Measurements from ENCODE around the gene MYB. TPM values are rescaled to one million over a fixed set of nuclear protein-coding genes. Genes with fewer than 3 reads are reported as not detected.

The MYB gene
- total RNA-seq, 3 donors from 2014 or later: 1.1 to 61.9 (median 37.0) TPM

DNA sequence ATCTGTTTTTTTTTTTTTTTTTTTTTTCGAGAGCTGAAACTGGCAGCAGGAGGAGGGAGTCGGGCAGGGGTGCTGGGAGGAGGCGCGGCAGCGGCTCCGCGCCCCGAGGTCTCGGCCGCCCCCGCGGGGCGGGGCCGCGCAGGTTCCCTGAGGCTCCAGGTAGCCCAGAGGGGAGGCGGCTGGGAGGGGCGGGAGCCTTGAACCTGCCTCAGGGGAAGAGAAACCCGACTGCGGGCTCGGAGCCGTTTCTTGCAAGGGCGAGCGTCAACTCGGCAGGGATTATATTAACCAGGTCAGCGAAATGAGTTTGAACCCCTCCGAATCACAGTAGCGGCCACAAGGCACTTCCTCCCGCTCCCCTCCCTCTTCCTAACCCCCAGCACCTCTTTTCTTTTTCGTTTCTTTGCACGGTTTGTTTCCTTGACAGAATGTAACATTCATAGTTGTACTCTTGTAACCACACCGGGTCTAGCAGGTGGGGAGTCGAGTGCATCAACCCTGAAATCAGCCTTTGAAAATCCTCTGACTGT lies 2.0 kb downstream of the MYB start:
- Histone ChIP-seq H3K36me3 (no peaks in the 10 kb centered on the region), H3K9me3 (no peaks in the 10 kb centered on the region), H3K4me3 (peak overlapping the region; percentile 53 to 82 (median 64)), H3K4me1 (no peaks in the 10 kb centered on the region), H3K27me3 (peaks cover 0 to 39% of the 10 kb centered on the region in 2 donors), H3K27ac (no peak overlapping the region)
- no peak for DNase-seq (ENCODE audit: low spot score in 2 of 2)
- TF ChIP-seq POLR2AphosphoS5 (IDR thresholded peaks at IDR 0.05) (no peak), POLR2A (IDR thresholded peaks at IDR 0.05) (no peak)
- TF ChIP-seq, protein P1, sequence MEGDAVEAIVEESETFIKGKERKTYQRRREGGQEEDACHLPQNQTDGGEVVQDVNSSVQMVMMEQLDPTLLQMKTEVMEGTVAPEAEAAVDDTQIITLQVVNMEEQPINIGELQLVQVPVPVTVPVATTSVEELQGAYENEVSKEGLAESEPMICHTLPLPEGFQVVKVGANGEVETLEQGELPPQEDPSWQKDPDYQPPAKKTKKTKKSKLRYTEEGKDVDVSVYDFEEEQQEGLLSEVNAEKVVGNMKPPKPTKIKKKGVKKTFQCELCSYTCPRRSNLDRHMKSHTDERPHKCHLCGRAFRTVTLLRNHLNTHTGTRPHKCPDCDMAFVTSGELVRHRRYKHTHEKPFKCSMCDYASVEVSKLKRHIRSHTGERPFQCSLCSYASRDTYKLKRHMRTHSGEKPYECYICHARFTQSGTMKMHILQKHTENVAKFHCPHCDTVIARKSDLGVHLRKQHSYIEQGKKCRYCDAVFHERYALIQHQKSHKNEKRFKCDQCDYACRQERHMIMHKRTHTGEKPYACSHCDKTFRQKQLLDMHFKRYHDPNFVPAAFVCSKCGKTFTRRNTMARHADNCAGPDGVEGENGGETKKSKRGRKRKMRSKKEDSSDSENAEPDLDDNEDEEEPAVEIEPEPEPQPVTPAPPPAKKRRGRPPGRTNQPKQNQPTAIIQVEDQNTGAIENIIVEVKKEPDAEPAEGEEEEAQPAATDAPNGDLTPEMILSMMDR (IDR thresholded peaks at IDR 0.05): no peak
- intact Hi-C loops (cut with DNase I; ENCODE audit: low total_unique reads): no loop called here

DNA sequence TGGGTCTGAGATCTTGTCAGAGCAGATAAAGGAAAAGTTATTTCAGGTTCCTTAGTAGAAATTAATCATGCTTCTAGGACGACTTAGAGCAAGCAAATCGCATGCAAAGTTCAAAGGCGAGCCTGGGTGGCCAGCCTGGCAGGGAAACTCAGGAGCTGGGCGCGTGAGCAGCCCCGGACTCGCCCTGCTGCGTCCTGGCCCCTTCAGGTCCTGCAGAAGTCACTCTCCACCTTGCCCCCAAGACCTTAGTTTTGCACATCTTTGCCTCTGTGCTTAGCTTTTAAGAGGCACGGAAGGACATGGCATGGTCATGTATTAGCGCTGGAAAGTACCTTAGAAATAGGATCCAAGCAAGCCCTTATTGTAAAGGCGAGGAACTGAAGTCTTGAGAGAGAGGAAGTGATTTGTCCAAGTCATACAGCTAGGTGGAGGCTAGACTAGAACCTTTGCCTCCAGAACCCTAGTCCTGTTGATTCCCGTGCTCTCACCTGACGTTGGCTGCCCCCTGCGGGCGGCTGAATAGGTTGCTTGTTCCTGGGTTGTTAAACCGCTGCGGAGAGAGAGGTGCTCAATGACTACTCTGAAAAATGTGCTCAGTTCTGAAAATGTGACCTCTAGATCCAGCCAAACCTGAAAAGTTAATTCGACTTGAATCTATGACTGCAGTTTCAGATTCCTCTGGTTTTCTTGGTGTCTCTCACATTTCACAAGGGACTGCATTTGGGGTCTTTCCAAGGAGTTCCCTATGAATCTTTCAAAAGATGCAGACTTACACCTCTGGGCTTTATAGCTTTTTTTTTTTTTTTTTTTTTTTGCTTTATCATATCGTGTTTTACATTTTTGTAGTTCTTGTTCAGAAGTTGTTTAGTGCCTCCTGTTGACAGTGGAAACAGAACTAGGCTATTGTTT lies 2.7 kb downstream of the MYB start:
- intact Hi-C loops (cut with DNase I; ENCODE audit: low total_unique reads): no loop called here
- TF ChIP-seq POLR2A (IDR thresholded peaks at IDR 0.05) (no peak), POLR2AphosphoS5 (IDR thresholded peaks at IDR 0.05) (no peak)
- TF ChIP-seq, protein P1 (IDR thresholded peaks at IDR 0.05): peak in 2 of 3 donors; percentile 34 to 48
- no peaks in the 10 kb centered on the region for H3K9me3 ChIP-seq
- H3K4me1 ChIP-seq: no peaks in the 10 kb centered on the region
- H3K27ac ChIP-seq: no peak overlapping the region
- peak in 1 of 2 donors; percentile 61 for DNase-seq (ENCODE audit: low spot score in 2 of 2)
- peak overlapping the region; percentile 53 to 82 (median 64) for H3K4me3 ChIP-seq
- peaks cover 0 to 39% of the 10 kb centered on the region in 2 donors for H3K27me3 ChIP-seq
- H3K36me3 ChIP-seq: no peaks in the 10 kb centered on the region

DNA sequence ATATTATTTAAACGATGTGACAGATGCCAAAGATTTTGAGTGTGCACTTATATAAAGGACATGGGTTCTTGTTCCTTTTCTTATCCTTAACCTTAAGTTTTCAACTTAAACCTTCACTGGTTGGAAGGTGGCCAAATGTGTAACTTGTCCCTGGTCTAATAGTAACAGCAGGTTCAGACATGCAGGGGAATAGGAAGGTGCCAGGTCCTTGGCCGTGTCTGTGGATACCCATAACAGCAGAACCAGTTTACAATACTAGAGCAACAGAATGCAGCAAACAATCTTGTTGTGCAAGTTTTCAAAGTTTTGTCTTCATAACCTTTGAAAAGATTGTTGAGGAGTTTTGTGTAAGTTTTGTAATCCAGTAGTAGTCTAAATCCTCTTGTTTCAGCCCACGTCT lies 4.4 kb downstream of the MYB start:
- Histone ChIP-seq H3K27ac (no peak overlapping the region), H3K36me3 (no peaks in the 10 kb centered on the region), H3K4me1 (no peaks in the 10 kb centered on the region), H3K9me3 (no peaks in the 10 kb centered on the region), H3K4me3 (no peak overlapping the region), H3K27me3 (peaks cover 0 to 39% of the 10 kb centered on the region in 2 donors)
- DNase-seq (ENCODE audit: low spot score in 2 of 2): no peak
- TF ChIP-seq POLR2A (IDR thresholded peaks at IDR 0.05) (no peak), POLR2AphosphoS5 (IDR thresholded peaks at IDR 0.05) (no peak)
- TF ChIP-seq, protein P1 (IDR thresholded peaks at IDR 0.05): no peak
- intact Hi-C loops (cut with DNase I; ENCODE audit: low total_unique reads): no loop called here

DNA sequence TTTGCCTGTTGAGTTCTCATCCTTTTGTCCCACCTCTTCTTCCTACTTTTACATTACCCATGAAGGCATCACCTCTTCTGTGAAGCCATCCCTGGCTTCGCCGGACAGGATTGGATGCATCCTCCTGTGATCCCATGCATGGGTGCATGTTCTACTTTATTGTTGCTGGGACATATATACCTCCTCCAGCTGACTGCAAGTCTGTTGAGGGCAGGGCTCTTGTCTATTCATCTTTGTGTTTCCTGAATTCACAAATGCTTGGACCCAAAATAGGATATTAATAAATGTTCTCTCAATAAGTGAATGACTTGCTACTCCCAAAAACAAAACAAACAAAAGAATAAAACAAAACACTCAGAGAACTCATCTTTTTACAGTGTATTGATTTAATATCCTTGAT lies 5.1 kb downstream of the MYB start:
- no peak for DNase-seq (ENCODE audit: low spot score in 2 of 2)
- TF ChIP-seq POLR2AphosphoS5 (IDR thresholded peaks at IDR 0.05) (no peak), POLR2A (IDR thresholded peaks at IDR 0.05) (no peak)
- TF ChIP-seq, protein P1 (IDR thresholded peaks at IDR 0.05): no peak
- intact Hi-C loops (cut with DNase I; ENCODE audit: low total_unique reads): no loop called here
- Histone ChIP-seq H3K36me3 (no peaks in the 10 kb centered on the region), H3K4me1 (no peaks in the 10 kb centered on the region), H3K9me3 (no peaks in the 10 kb centered on the region), H3K27me3 (peaks cover 0 to 39% of the 10 kb centered on the region in 2 donors), H3K4me3 (no peak overlapping the region), H3K27ac (no peak overlapping the region)

DNA sequence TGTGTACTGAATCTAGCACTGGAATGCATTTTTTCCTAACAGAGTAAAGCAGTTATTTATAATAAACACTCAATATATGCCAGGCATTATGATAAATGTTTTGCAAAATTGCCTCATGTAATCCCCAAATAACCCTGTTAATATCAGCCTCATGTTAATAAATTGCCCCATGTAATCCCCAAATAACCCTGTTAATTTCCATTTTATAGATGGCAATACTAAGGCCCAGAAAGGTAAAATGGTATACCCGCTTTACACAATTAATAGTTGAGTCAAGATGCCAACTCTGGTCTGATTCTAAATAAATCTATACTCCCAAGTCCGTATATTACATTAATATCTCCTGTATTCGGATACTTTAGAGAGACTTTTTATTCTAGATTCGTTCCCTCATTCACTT lies 6.3 kb downstream of the MYB start:
- H3K27me3 ChIP-seq: peaks cover 0 to 39% of the 10 kb centered on the region in 2 donors
- no peak for DNase-seq (ENCODE audit: low spot score in 2 of 2)
- H3K4me1 ChIP-seq: no peaks in the 10 kb centered on the region
- TF ChIP-seq POLR2A (IDR thresholded peaks at IDR 0.05) (no peak), POLR2AphosphoS5 (IDR thresholded peaks at IDR 0.05) (no peak)
- TF ChIP-seq, protein P1 (IDR thresholded peaks at IDR 0.05): no peak
- no peaks in the 10 kb centered on the region for H3K36me3 ChIP-seq
- H3K9me3 ChIP-seq: no peaks in the 10 kb centered on the region
- H3K27ac ChIP-seq: no peak overlapping the region
- no peak overlapping the region for H3K4me3 ChIP-seq
- intact Hi-C loops (cut with DNase I; ENCODE audit: low total_unique reads): no loop called here
